Measurements from ENCODE around the gene NUP153.
A peak's percentile ranks its signal among the peaks of the same experiment; 100 is the strongest.
"Not testable (repeated sequence)": the region's sequence is repeated elsewhere in the genome, so short reads cannot be mapped to it uniquely, and the experiment has no call there.

The NUP153 gene

GRCh38 chr6:17601386-17601703 is 105.4 kb downstream of the NUP153 start:
- peaks cover 18% of the 10 kb centered on the region for H3K36me3 ChIP-seq (ENCODE audit: control insufficient read depth, insufficient read depth, low read length)
- WGBS, 2 experiments (ENCODE audit: insufficient coverage in 2 of 2), result 38 to 51% methylated on average over 3 to 5 of the region's 5 CpGs
- H3K27ac ChIP-seq (ENCODE audit: low read depth, low read length, severe bottlenecking), result no peak overlapping the region
- H3K4me1 ChIP-seq (ENCODE audit: control insufficient read depth, insufficient read depth, low read length, poor library complexity, severe bottlenecking), result no peaks in the 10 kb centered on the region
- no peaks in the 10 kb centered on the region for H3K9me3 ChIP-seq (ENCODE audit: control insufficient read depth, low read length)
- H3K4me3 ChIP-seq (ENCODE audit: extremely low read depth, insufficient read depth, low read length, poor library complexity, severe bottlenecking), result peak overlapping the region; percentile 87

DNA sequence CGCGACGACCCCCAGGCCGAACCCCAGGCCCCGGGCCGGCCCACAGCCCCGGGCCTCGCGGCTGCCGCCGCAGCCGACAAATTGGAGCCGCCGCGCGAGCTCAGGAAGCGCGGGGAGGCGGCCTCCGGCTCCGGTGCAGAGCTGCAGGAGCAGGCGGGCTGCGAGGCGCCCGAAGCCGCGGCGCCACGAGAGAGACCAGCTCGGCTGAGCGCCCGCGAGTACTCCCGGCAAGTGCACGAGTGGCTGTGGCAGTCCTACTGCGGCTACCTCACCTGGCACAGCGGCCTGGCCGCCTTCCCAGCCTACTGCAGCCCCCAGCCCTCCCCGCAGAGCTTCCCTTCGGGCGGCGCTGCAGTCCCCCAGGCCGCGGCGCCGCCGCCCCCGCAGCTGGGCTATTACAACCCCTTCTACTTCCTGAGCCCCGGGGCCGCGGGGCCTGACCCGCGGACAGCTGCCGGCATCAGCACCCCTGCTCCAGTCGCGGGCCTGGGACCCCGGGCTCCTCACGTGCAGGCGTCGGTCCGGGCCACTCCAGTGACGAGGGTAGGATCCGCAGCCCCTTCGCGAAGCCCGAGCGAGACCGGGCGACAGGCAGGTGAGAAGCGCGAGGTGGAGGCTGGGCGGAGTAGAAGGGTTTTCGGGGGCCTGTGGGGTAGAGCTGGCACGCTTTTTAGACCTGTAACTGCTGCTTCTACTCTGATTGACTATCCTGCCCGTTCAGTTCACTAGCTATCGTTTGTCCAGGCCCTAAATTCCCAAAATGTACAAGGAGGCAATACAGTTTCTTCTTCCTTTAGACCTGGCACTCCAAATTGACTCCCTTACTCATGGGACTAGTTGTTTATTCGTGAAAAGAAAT is 106.0 kb downstream of the NUP153 start:
- Histone ChIP-seq H3K4me1 (ENCODE audit: control insufficient read depth, insufficient read depth, low read length, poor library complexity, severe bottlenecking) (no peaks in the 10 kb centered on the region), H3K27ac (ENCODE audit: low read depth, low read length, severe bottlenecking) (peak overlapping the region; percentile 76), H3K9me3 (ENCODE audit: control insufficient read depth, low read length) (no peaks in the 10 kb centered on the region), H3K4me3 (ENCODE audit: extremely low read depth, insufficient read depth, low read length, poor library complexity, severe bottlenecking) (peak overlapping the region; percentile 87), H3K36me3 (ENCODE audit: control insufficient read depth, insufficient read depth, low read length) (peaks cover 16% of the 10 kb centered on the region)
- 1 to 2% methylated on average over 53 to 54 of the region's 77 CpGs for WGBS, 2 experiments (ENCODE audit: insufficient coverage in 2 of 2)

- 9 to 12% methylated on average over 22 to 24 of the region's 42 CpGs for WGBS, 2 experiments (ENCODE audit: insufficient coverage in 2 of 2)
- Histone ChIP-seq H3K36me3 (ENCODE audit: control insufficient read depth, insufficient read depth, low read length) (peaks cover 13% of the 10 kb centered on the region), H3K27ac (ENCODE audit: low read depth, low read length, severe bottlenecking) (peak within 1 kb of the TSS; percentile 76), H3K9me3 (ENCODE audit: control insufficient read depth, low read length) (no peaks in the 10 kb centered on the region), H3K4me1 (ENCODE audit: control insufficient read depth, insufficient read depth, low read length, poor library complexity, severe bottlenecking) (no peaks in the 10 kb centered on the region), H3K4me3 (ENCODE audit: extremely low read depth, insufficient read depth, low read length, poor library complexity, severe bottlenecking) (peak within 1 kb of the TSS; percentile 87)
These were observed 106.7 kb downstream of the NUP153 start, which contains the start of gene FAM8A1 for GRCh38 chr6:17599877-17600526. Gene FAM8A1, plus strand, starts transcription at chr6:17600302. Its CDS starts 108 bp downstream, at chr6:17600410.

DNA sequence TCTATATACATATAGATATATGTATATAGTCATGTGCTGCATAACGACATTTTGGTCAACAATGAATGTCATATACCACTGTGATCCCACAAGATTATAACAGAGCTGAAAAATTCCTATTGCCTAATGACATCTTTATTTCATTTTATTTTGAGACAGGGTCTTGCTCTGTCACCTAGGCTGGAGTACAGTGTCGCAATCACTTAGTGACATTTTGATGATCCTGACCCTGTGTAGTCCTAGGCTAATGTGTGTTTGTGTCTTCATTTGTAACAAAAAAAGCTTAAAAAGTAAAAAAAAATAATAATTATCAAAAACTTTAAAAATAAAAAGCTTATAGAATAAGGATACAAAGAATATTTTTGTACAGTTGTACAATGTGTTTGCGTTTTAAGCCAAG is 110.6 kb downstream of the NUP153 start:
- Histone ChIP-seq H3K4me3 (ENCODE audit: extremely low read depth, insufficient read depth, low read length, poor library complexity, severe bottlenecking) (no peak overlapping the region), H3K36me3 (ENCODE audit: control insufficient read depth, insufficient read depth, low read length) (no peaks in the 10 kb centered on the region), H3K4me1 (ENCODE audit: control insufficient read depth, insufficient read depth, low read length, poor library complexity, severe bottlenecking) (no peaks in the 10 kb centered on the region), H3K9me3 (ENCODE audit: control insufficient read depth, low read length) (no peaks in the 10 kb centered on the region), H3K27ac (ENCODE audit: low read depth, low read length, severe bottlenecking) (no peak overlapping the region)
- 100% methylated on average over 1 of the region's 3 CpGs; no CpG with 5 or more reads in 1 of the 2 experiments for whole genome bisulfite sequencing, 2 experiments (ENCODE audit: insufficient coverage in 2 of 2)

DNA sequence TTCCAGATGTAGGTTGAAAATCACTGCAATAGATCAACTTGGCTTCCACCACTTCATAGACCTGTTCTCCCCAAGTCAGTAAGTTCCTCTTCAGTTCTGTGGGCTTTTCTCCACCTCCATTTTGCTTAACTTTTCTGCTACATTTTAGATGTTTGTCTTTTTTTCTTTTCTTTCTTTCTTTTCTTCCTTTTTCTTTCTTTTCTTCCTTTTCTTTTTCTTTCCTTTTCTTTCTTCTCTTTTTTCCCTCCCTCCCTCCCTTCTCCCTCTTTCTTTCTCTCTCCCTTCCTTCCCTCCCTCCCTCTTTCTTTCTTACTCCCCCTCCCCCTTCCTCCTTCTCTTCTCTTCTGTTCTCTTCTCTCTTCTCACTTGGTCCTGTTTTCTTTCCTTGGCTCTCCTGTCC is 113.5 kb downstream of the NUP153 start:
- Histone ChIP-seq H3K4me1 (ENCODE audit: control insufficient read depth, insufficient read depth, low read length, poor library complexity, severe bottlenecking) (peaks cover 3% of the 10 kb centered on the region), H3K9me3 (ENCODE audit: control insufficient read depth, low read length) (no peaks in the 10 kb centered on the region), H3K4me3 (ENCODE audit: extremely low read depth, insufficient read depth, low read length, poor library complexity, severe bottlenecking) (no peak overlapping the region), H3K27ac (ENCODE audit: low read depth, low read length, severe bottlenecking) (no peak overlapping the region), H3K36me3 (ENCODE audit: control insufficient read depth, insufficient read depth, low read length) (no peaks in the 10 kb centered on the region)

DNA sequence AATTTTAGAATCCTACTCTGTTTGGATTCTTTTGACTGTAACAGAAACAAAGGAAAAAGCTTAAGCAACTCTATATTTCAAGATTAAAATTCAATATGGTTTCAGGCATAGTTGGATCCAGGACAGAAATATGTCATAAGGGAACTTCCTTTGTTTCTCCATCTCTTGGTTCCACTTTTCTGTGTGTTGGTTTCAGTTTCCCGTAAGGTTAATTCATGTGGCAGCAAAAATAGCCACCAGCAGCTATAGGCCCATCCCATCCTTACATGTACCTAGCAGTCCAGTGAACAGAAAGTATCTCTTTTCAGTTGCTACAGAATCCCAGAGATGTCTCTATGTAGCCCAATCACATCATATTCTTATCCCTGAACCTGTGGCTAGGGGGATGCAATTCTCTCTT is 115.4 kb downstream of the NUP153 start:
- no peak overlapping the region for H3K4me3 ChIP-seq (ENCODE audit: extremely low read depth, insufficient read depth, low read length, poor library complexity, severe bottlenecking)
- no peaks in the 10 kb centered on the region for H3K9me3 ChIP-seq (ENCODE audit: control insufficient read depth, low read length)
- H3K4me1 ChIP-seq (ENCODE audit: control insufficient read depth, insufficient read depth, low read length, poor library complexity, severe bottlenecking), result peaks cover 3% of the 10 kb centered on the region
- 75 to 86% methylated on average over 1 of the region's 1 CpG for WGBS, 2 experiments (ENCODE audit: insufficient coverage in 2 of 2)
- H3K36me3 ChIP-seq (ENCODE audit: control insufficient read depth, insufficient read depth, low read length), result no peaks in the 10 kb centered on the region
- H3K27ac ChIP-seq (ENCODE audit: low read depth, low read length, severe bottlenecking), result no peak overlapping the region

DNA sequence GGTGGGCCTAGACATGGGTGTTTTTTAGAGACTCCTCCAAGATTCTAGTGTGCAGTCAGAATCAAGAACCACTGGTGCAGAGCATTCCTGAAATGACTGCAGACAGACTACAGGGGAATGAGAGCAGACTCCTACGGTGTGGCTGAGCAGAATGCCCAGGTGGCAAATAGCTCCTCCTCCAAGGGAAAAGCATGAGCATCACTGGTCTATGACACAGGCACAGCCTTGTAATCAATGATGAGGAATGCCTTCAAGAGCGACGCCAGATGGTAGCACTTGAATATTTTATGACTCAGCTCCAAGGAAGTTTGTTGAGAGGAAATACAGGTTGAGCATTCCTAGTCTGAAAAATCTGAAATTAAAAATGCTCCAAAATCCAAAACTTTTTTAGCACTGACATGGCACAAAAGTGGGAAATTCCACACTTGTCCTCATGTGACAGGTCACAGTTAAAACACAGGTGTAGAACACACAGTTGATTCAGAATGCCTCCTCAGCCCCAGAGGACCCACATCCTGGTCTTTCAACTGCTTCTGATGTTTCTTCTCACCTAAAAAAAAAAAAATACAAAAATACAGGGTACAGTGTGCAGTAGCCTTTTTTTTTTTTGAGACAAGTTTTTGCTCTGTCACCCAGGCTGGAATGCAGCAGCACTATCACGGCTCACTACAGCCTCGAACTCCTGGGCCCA is 117.2 kb downstream of the NUP153 start:
- Histone ChIP-seq H3K9me3 (ENCODE audit: control insufficient read depth, low read length) (no peaks in the 10 kb centered on the region), H3K4me1 (ENCODE audit: control insufficient read depth, insufficient read depth, low read length, poor library complexity, severe bottlenecking) (peaks cover 3% of the 10 kb centered on the region), H3K36me3 (ENCODE audit: control insufficient read depth, insufficient read depth, low read length) (no peaks in the 10 kb centered on the region), H3K4me3 (ENCODE audit: extremely low read depth, insufficient read depth, low read length, poor library complexity, severe bottlenecking) (no peak overlapping the region), H3K27ac (ENCODE audit: low read depth, low read length, severe bottlenecking) (peak overlapping the region; percentile 46)
- WGBS, 2 experiments (ENCODE audit: insufficient coverage in 2 of 2), result 75 to 86% methylated on average over 5 of the region's 5 CpGs

DNA sequence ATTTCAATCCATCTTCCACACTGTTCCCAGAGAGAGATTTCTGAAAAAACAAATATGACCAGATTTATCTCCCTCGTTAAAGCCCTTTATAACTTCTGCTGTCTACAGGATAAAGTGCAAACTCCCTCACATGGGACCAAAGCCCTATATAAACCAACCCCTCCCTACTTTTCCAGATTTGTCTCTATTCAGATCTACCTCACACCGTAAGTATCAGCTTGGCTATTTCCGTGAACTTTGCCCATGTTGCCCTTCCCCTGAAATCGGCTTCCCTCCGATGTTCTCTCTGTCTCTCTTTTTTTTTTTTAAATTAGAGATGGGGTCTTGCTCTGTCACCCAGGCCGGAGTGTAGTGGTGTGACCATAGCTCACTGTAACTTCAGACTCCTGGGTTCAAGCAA is 118.7 kb downstream of the NUP153 start:
- H3K9me3 ChIP-seq (ENCODE audit: control insufficient read depth, low read length), result no peaks in the 10 kb centered on the region
- 83 to 94% methylated on average over 3 to 4 of the region's 6 CpGs for WGBS, 2 experiments (ENCODE audit: insufficient coverage in 2 of 2)
- H3K36me3 ChIP-seq (ENCODE audit: control insufficient read depth, insufficient read depth, low read length), result no peaks in the 10 kb centered on the region
- no peak overlapping the region for H3K4me3 ChIP-seq (ENCODE audit: extremely low read depth, insufficient read depth, low read length, poor library complexity, severe bottlenecking)
- no peak overlapping the region for H3K27ac ChIP-seq (ENCODE audit: low read depth, low read length, severe bottlenecking)
- peaks cover 3% of the 10 kb centered on the region for H3K4me1 ChIP-seq (ENCODE audit: control insufficient read depth, insufficient read depth, low read length, poor library complexity, severe bottlenecking)

DNA sequence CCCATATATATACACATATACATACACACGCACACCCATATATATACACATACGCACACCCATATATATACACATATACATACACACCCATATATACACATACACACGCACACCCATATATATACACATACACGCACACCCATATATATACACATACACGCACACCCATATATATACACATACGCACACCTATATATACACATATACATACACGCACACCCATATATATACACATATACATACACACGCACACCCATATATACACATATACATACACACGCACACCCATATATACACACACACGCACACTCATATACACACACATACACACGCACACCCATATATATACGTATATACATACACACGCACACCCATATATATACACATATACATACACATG is 120.1 kb downstream of the NUP153 start:
- H3K4me3 ChIP-seq (ENCODE audit: extremely low read depth, insufficient read depth, low read length, poor library complexity, severe bottlenecking); H3K27ac ChIP-seq (ENCODE audit: low read depth, low read length, severe bottlenecking); H3K36me3 ChIP-seq (ENCODE audit: control insufficient read depth, insufficient read depth, low read length); H3K9me3 ChIP-seq (ENCODE audit: control insufficient read depth, low read length); H3K4me1 ChIP-seq (ENCODE audit: control insufficient read depth, insufficient read depth, low read length, poor library complexity, severe bottlenecking): not testable (repeated sequence)
- WGBS, 2 experiments (ENCODE audit: insufficient coverage in 2 of 2), result 90 to 95% methylated on average over 13 of the region's 13 CpGs

DNA sequence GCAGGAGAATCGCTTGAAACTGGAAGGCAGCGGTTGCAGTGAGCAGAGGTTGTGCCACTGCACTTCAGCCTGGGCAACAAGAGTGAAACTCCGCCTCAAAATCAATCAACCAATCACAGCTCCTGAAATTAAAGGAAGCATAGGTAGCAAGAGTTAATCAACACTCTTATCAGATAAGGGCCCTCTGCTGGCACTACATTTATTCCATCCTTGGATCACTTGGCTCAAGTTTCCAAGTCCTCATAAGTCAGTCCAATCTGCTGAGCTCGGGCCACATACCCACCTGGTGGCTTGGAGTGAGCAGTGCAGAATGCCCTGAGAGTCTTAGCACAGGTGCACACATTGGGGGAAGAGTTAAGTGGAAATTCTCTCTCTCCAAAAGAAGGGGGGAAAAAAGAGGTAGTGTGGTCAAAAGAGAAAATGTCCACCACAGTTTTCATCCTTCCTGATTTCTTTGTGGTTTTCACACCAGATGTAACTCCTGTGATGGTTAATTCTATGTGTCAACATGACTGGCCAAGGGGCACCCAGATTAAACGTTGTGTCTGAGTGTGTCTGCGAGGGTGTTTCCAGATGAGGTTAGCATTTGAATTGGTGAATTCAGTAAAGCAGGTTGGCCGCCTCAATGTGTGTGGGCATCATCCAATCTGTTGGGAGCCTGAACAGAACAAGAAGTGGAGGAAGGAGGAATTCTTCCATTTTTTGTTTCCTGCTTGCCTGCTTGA is 120.8 kb downstream of the NUP153 start:
- no peak overlapping the region for H3K27ac ChIP-seq (ENCODE audit: low read depth, low read length, severe bottlenecking)
- no peak overlapping the region for H3K4me3 ChIP-seq (ENCODE audit: extremely low read depth, insufficient read depth, low read length, poor library complexity, severe bottlenecking)
- 85 to 90% methylated on average over 7 of the region's 7 CpGs for WGBS, 2 experiments (ENCODE audit: insufficient coverage in 2 of 2)
- H3K4me1 ChIP-seq (ENCODE audit: control insufficient read depth, insufficient read depth, low read length, poor library complexity, severe bottlenecking), result peaks cover 3% of the 10 kb centered on the region
- H3K36me3 ChIP-seq (ENCODE audit: control insufficient read depth, insufficient read depth, low read length), result no peaks in the 10 kb centered on the region
- H3K9me3 ChIP-seq (ENCODE audit: control insufficient read depth, low read length), result peaks cover 4% of the 10 kb centered on the region
